Upper lobe of left lung (tissue), 4 donors: ENCODE data around the gene IRS1.

Experiments
- CTCF ChIP-seq, 6 experiments: fragments of 450-650 bp in 4 of 6; fragments of 200-600 bp in 2 of 6; sonication (generic) in 2 of 6; IDR thresholded peaks; one replicate each; pipeline ENCODE4 v1.5.1; 2016 to 2019; ENCODE audit warnings: antibody characterized with exemption in 6 of 6
- EP300 ChIP-seq, 4 donors: sonication (generic); formaldehyde crosslinking; IDR thresholded peaks; one replicate each; pipeline ENCODE4 v1.5.1; 2017; ENCODE audit warnings: antibody characterized with exemption in 4 of 4, control low read depth in 2 of 4

- TF ChIP-seq CTCF (IDR thresholded peaks at IDR 0.05) (no peak), EP300 (IDR thresholded peaks at IDR 0.05) (no peak)
Observed at GRCh38 chr2:226747288-226747687, 52.3 kb downstream of the IRS1 start.
